ENCODE data around the gene GPR37L1.
"Not testable (repeated sequence)": the region's sequence is repeated elsewhere in the genome, so short reads cannot be mapped to it uniquely, and the experiment has no call there.

The GPR37L1 gene

DNA sequence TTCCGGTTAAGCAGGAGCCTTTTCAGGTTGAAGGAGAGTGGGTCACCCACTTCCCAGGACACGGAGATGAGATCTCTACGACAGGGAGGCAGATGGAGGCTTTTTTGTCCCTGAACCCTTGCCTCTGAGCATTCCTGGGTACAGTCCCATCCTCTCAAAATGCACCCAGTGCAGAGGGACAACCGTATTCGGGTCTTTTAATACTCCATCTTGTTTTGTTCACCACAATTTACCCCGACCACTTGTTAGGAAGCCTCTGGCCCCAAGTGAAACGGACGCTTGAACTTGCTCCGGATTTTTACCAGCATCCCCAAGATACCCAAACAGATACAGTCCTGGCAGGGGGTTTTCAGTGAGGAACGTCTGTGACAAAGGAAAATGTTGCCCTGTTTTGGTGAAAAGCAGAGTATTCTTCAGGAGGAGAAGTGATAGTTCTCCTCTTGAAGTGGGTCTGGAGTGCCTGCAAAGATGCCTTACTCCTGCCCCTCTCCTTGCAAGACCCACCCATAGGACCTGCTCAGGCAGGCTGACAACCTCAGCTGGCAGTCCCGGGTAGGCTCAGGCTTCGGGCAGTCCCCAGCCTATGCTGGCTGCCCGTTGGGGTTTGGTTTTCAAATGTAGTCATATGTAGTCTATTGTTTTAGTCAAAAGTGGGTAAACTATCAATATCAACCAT lies 22.5 kb downstream of the GPR37L1 start:
- H3K9me3 ChIP-seq (ENCODE audit: insufficient read depth, low read depth, low read length): no peaks in the 10 kb centered on the region
- peak overlapping the region; percentile 78 for H3K4me3 ChIP-seq (ENCODE audit: low read length, poor library complexity, severe bottlenecking)
- H3F3A ChIP-seq (ENCODE audit: low read depth): peaks cover 22% of the 10 kb centered on the region
- H3K4me2 ChIP-seq (ENCODE audit: low read depth, low read length, poor library complexity, severe bottlenecking): peak overlapping the region; percentile 79
- H3K79me2 ChIP-seq (ENCODE audit: insufficient read depth, low read length): peaks cover 42% of the 10 kb centered on the region
- H3K4me1 ChIP-seq (ENCODE audit: insufficient read depth, low read length, poor library complexity, severe bottlenecking): peaks cover 20% of the 10 kb centered on the region
- H3K27me3 ChIP-seq (ENCODE audit: insufficient read depth, low read length, poor library complexity, severe bottlenecking): no peaks in the 10 kb centered on the region
- peaks cover 45% of the 10 kb centered on the region for H4K20me1 ChIP-seq (ENCODE audit: insufficient read depth, low read length, poor library complexity, severe bottlenecking)
- TF ChIP-seq CTCF (conservative IDR thresholded peaks at IDR 0.05; ENCODE audit: low read length): no peak
- no peak for TF ChIP-seq EZH2phosphoT487 (IDR thresholded peaks at IDR 0.05; ENCODE audit: borderline replicate concordance)
- H3K9me2 ChIP-seq (replicated peaks; ENCODE audit: low read depth, low read length): no peaks in the 10 kb centered on the region
- H2AFZ ChIP-seq (ENCODE audit: low read length): peak overlapping the region; percentile 75; the same call in 1 of the 2 replicates
- H3K9ac ChIP-seq (ENCODE audit: low read depth, low read length, poor library complexity, severe bottlenecking): peak overlapping the region; percentile 76
- peaks cover 27% of the 10 kb centered on the region; the same call in 1 of the 2 replicates for H3K36me3 ChIP-seq (ENCODE audit: insufficient read depth, low read length)

DNA sequence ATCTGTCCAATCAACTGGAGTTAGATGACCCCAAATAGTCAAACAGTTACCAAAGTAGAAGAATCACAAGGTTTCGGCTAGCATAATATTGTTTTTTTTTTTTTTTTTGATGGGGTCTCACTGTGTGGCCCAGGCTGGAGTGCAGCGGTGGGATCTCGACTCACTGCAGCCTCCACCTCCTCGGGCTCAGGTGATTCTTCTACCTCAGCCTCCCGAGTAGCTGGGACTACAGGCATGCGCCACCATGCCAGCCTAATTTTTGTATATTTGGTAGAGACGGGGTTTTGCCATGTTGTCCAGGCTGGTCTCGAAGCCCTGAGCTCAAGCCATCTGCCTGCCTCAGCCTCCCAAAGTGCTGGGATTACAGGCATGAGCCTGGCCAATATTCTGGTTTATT lies 23.0 kb downstream of the GPR37L1 start:
- H2AFZ ChIP-seq (ENCODE audit: low read length): not testable (repeated sequence)
- H3K4me2 ChIP-seq (ENCODE audit: low read depth, low read length, poor library complexity, severe bottlenecking): peak overlapping the region; percentile 79

GRCh38 chr1:202146279-202146678 lies 23.6 kb downstream of the GPR37L1 start:
- Histone ChIP-seq H3K4me1 (ENCODE audit: insufficient read depth, low read length, poor library complexity, severe bottlenecking) (peaks cover 25% of the 10 kb centered on the region), H3K9me2 (replicated peaks; ENCODE audit: low read depth, low read length) (no peaks in the 10 kb centered on the region), H3K4me3 (ENCODE audit: low read length, poor library complexity, severe bottlenecking) (no peak overlapping the region), H2AFZ (ENCODE audit: low read length) (no peak overlapping the region), H3F3A (ENCODE audit: low read depth) (peaks cover 22% of the 10 kb centered on the region), H4K20me1 (ENCODE audit: insufficient read depth, low read length, poor library complexity, severe bottlenecking) (peaks cover 47% of the 10 kb centered on the region), H3K9ac (ENCODE audit: low read depth, low read length, poor library complexity, severe bottlenecking) (no peak overlapping the region), H3K36me3 (ENCODE audit: insufficient read depth, low read length) (peaks cover 38% of the 10 kb centered on the region; the same call in 1 of the 2 replicates), H3K9me3 (ENCODE audit: insufficient read depth, low read depth, low read length) (no peaks in the 10 kb centered on the region), H3K4me2 (ENCODE audit: low read depth, low read length, poor library complexity, severe bottlenecking) (no peak overlapping the region), H3K79me2 (ENCODE audit: insufficient read depth, low read length) (peaks cover 42% of the 10 kb centered on the region), H3K27me3 (ENCODE audit: insufficient read depth, low read length, poor library complexity, severe bottlenecking) (no peaks in the 10 kb centered on the region)
- TF ChIP-seq CTCF (conservative IDR thresholded peaks at IDR 0.05; ENCODE audit: low read length) (no peak), EZH2phosphoT487 (IDR thresholded peaks at IDR 0.05; ENCODE audit: borderline replicate concordance) (no peak)

More for the DNA sequence above, 23.0 kb downstream of the GPR37L1 start:
- Histone ChIP-seq H3F3A (ENCODE audit: low read depth) (peaks cover 22% of the 10 kb centered on the region), H3K4me3 (ENCODE audit: low read length, poor library complexity, severe bottlenecking) (peak overlapping the region; percentile 78), H3K9ac (ENCODE audit: low read depth, low read length, poor library complexity, severe bottlenecking) (peak overlapping the region; percentile 76), H3K36me3 (ENCODE audit: insufficient read depth, low read length) (peaks cover 33% of the 10 kb centered on the region; the same call in 1 of the 2 replicates), H3K79me2 (ENCODE audit: insufficient read depth, low read length) (peaks cover 42% of the 10 kb centered on the region), H4K20me1 (ENCODE audit: insufficient read depth, low read length, poor library complexity, severe bottlenecking) (peaks cover 46% of the 10 kb centered on the region), H3K4me1 (ENCODE audit: insufficient read depth, low read length, poor library complexity, severe bottlenecking) (peaks cover 20% of the 10 kb centered on the region)
- H3K9me2 ChIP-seq (replicated peaks; ENCODE audit: low read depth, low read length); H3K9me3 ChIP-seq (ENCODE audit: insufficient read depth, low read depth, low read length); H3K27me3 ChIP-seq (ENCODE audit: insufficient read depth, low read length, poor library complexity, severe bottlenecking): not testable (repeated sequence)

DNA sequence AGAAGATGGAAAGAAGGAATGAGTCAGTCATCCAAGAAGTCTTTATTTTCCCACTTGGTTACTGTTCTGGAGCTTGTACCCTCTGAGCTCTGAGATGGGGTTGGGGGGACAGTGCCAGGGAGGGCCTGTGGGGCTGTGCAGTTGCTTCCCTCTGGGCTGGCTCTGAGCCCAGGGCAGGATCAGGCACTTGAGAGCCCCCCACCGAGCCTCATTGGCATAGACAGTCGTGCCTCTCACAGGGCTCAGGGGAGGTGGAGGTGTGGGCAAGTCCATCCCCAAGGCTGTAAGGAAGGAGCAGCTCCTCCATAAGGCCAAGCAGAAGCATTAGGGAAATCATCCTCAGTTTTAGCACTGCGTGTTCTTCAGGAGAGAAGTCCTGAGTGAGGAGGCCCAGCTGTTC lies 24.3 kb downstream of the GPR37L1 start:
- H3K4me2 ChIP-seq (ENCODE audit: low read depth, low read length, poor library complexity, severe bottlenecking): no peak overlapping the region
- no peak overlapping the region for H2AFZ ChIP-seq (ENCODE audit: low read length)
- H3F3A ChIP-seq (ENCODE audit: low read depth): peaks cover 22% of the 10 kb centered on the region
- no peak overlapping the region for H3K4me3 ChIP-seq (ENCODE audit: low read length, poor library complexity, severe bottlenecking)
- no peaks in the 10 kb centered on the region for H3K9me2 ChIP-seq (replicated peaks; ENCODE audit: low read depth, low read length)
- peaks cover 37% of the 10 kb centered on the region for H3K79me2 ChIP-seq (ENCODE audit: insufficient read depth, low read length)
- H3K4me1 ChIP-seq (ENCODE audit: insufficient read depth, low read length, poor library complexity, severe bottlenecking): peaks cover 27% of the 10 kb centered on the region
- H3K9me3 ChIP-seq (ENCODE audit: insufficient read depth, low read depth, low read length): no peaks in the 10 kb centered on the region
- H3K36me3 ChIP-seq (ENCODE audit: insufficient read depth, low read length): peaks cover 45% of the 10 kb centered on the region
- no peak overlapping the region for H3K9ac ChIP-seq (ENCODE audit: low read depth, low read length, poor library complexity, severe bottlenecking)
- no peak for TF ChIP-seq EZH2phosphoT487 (IDR thresholded peaks at IDR 0.05; ENCODE audit: borderline replicate concordance)
- peaks cover 49% of the 10 kb centered on the region for H4K20me1 ChIP-seq (ENCODE audit: insufficient read depth, low read length, poor library complexity, severe bottlenecking)
- H3K27me3 ChIP-seq (ENCODE audit: insufficient read depth, low read length, poor library complexity, severe bottlenecking): no peaks in the 10 kb centered on the region
